GM06990 (cell line): ENCODE data around the gene OR6K6.

ENCODE experiments used
- DNase-seq: peaks from one replicate; pipeline ENCODE4 v3.0.0-alpha.2; 2011; ENCODE audit not compliant: insufficient read length; ENCODE audit errors: extremely low read depth
- H3K27me3 ChIP-seq: replicated peaks from 2 replicates; pipeline ENCODE4 v1.6.0; 2011; ENCODE audit warnings: low read length; ENCODE audit not compliant: control insufficient read depth, insufficient read depth
- H3K36me3 ChIP-seq: 2 replicates; pipeline ENCODE4 v1.5.1; 2011; ENCODE audit warnings: low read length; ENCODE audit not compliant: control insufficient read depth, insufficient read depth
- H3K4me3 ChIP-seq: replicated peaks from 2 replicates; pipeline ENCODE4 v1.5.1; 2011; ENCODE audit warnings: low read depth, mild to moderate bottlenecking, control low read depth, low read length
- TF ChIP-seq, protein P1 (sequence below): IDR thresholded peaks from 2 replicates; pipeline ENCODE4 v1.5.1; 2011; ENCODE audit warnings: low read length, control low read depth, mild to moderate bottlenecking, inconsistent platforms; ENCODE audit not compliant: insufficient read depth, poor library complexity, severe bottlenecking

Gene OR6K6

DNA sequence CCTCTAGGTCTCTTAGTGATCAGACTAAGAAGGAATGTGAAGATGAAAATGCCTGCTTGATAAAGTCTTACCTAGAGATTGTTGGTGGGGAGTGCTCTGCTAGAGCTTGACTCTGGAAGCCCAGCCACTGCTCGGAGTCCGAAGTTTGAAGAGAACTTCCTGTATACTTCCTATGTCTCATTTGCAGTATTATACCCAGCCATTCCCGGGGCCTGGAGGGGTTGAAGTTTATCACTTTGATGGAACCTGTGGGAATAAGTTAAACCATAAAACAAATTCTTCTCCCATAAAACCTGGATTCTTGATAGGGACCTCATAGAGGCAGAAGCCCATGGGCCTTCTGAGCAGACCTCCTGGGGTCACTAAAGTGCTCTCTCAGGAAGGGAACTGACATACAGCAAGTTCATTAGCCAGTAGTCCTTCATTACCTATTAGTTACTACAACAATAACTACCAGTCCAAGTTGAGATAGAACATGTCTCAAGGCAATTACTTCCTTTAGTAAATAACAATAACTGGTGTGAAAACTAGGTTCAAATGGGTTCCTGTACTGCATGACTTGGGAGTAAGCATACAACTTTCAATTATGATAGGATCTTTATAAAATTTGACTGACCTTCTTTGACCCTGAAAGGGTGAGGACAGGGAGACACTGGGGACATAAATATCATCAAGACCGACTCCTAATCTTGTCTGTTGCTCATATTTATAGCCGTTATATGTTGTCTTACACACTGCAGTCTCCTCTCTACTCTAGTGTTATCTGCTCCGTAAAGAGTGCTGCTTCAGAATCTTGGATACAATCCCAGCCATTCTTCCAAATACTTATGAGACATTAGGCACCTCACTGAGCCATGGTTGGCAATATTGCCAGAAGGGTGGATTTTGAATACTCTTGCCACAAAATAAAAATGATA, 17.7 kb downstream of the OR6K6 start, which contains the start of gene OR6N1:
Gene OR6N1, minus strand, starts transcription at position 246 of the 917 bp plus-strand sequence. CDS start 5,513 bp downstream, outside the sequence.
- H3K36me3 ChIP-seq = no peaks in the 10 kb centered on the region
- TF ChIP-seq, protein P1, sequence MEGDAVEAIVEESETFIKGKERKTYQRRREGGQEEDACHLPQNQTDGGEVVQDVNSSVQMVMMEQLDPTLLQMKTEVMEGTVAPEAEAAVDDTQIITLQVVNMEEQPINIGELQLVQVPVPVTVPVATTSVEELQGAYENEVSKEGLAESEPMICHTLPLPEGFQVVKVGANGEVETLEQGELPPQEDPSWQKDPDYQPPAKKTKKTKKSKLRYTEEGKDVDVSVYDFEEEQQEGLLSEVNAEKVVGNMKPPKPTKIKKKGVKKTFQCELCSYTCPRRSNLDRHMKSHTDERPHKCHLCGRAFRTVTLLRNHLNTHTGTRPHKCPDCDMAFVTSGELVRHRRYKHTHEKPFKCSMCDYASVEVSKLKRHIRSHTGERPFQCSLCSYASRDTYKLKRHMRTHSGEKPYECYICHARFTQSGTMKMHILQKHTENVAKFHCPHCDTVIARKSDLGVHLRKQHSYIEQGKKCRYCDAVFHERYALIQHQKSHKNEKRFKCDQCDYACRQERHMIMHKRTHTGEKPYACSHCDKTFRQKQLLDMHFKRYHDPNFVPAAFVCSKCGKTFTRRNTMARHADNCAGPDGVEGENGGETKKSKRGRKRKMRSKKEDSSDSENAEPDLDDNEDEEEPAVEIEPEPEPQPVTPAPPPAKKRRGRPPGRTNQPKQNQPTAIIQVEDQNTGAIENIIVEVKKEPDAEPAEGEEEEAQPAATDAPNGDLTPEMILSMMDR = no peak
- H3K4me3 ChIP-seq = no peak within 1 kb of the TSS
- H3K27me3 ChIP-seq = no peaks in the 10 kb centered on the region
- DNase-seq = no peak

DNA sequence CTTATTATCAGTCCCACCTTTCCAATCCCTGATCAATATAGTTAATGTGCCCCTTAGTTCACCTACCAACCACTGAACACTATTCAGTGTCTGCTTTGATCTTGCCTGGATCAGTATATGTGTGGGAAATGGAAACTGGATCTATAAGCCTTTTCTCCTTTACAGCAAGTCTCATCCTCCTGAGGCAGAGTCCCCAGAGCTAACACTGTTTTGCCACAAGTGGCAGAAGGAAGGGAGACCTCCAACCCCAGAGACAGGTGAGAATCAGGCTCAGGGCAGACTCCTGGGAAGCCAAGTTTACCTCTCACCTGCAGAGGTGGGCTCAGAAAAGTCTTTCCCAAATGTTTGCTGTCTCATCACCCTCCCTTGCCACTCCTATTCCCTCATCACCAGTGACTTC, 26.6 kb downstream of the OR6K6 start, which contains the start of gene OR6N2:
Gene OR6N2, minus strand, starts transcription at position 101 of the 400 bp plus-strand sequence. CDS start 3,569 bp downstream, outside the sequence.
- no peaks in the 10 kb centered on the region for H3K36me3 ChIP-seq
- TF ChIP-seq, protein P1 = no peak
- DNase-seq = no peak

DNA sequence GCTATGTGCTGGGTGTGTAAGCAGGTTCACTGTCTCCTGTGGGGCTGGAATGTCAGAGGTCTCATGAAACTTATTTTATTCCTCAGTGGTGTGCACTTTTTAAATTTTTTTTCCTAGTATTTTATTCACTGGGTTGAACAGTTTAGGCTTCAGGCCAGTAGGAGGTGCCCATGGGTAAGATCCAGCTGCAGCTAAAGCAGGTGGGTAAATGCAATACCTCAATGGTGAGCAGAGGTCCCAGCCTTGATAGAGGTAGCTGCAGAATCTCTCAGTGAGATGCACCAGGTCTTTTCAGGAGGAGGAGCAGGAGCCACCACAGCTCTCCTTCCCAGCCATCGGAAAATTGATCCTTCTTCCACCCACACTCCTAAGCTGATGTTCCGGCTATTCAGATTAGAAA, 39.1 kb downstream of the OR6K6 start:
- DNase-seq = no peak
- Histone ChIP-seq H3K4me3 (no peak overlapping the region), H3K27me3 (no peaks in the 10 kb centered on the region), H3K36me3 (no peaks in the 10 kb centered on the region)
- TF ChIP-seq, protein P1 = peak; percentile 78

More for the DNA sequence above, 26.6 kb downstream of the OR6K6 start, which contains the start of gene OR6N2:
- H3K4me3 ChIP-seq = no peak within 1 kb of the TSS
- H3K27me3 ChIP-seq = no peaks in the 10 kb centered on the region

DNA sequence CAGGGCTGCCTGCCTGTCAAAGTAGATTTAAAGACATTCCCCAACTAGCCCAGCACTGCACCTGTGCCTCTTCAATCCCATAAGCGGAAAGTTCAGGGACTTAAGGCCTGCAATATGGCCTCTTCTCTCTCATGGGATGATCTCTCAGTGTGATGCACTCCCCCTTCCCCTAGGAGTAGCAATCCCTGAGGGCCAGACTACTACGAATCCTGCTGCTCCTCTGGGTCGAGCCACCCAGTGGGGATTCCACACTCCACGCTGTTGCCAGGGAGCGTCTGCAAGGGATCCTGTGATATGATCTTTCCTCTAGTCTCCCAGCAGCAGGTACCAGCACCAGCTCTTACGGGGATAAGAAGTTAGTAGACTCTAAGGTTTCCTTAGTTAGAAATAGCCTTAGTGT, 39.7 kb downstream of the OR6K6 start:
- H3K36me3 ChIP-seq = no peaks in the 10 kb centered on the region
- no peak for DNase-seq
- TF ChIP-seq, protein P1 = no peak
- no peak overlapping the region for H3K4me3 ChIP-seq
- no peaks in the 10 kb centered on the region for H3K27me3 ChIP-seq

DNA sequence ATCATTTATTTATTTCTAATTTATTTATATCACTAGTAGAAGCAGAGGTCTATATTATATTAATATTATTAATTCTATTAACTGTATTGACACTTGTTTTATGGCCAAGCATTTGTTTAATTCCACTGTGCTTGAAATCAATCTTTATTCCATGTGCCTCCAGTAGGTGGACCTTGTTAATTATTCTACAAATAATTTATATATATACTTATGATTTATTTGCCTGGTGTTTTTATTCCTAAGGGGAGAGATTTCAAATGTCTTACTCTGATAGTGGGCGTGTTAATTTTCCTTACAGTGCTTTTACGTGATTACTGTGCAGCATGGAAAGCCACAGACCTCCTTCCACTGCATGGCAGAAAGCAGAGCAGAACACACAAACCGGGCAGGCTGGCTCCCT, 44.0 kb downstream of the OR6K6 start:
- H3K36me3 ChIP-seq = no peaks in the 10 kb centered on the region
- no peaks in the 10 kb centered on the region for H3K27me3 ChIP-seq
- no peak overlapping the region for H3K4me3 ChIP-seq
- TF ChIP-seq, protein P1 = no peak
- DNase-seq = no peak
